Memory B cell (primary cell): ENCODE measurements around the gene RNU2-1.
"Not testable (repeated sequence)": the region's sequence is repeated elsewhere in the genome, so short reads cannot be mapped to it uniquely, and the experiment has no call there.

Source experiments
- ATAC-seq: fragments of 150-1000 bp; cut with Tn5 transposase; 2 replicates; pipeline ENCODE4 v1.10.0; 2021; ENCODE audit warnings: low read depth, mild to moderate bottlenecking, moderate library complexity
- DNase-seq, 2 donors: peaks; one replicate each; pipeline ENCODE4 v3.0.0; 2022; ENCODE audit warnings: low spot score in 2 of 2
- H3K27ac Mint-ChIP-seq: one replicate; pipeline ENCODE4 v1.8.0; 2022; ENCODE audit warnings: mild to moderate bottlenecking, moderate library complexity, mixed read lengths
- H3K27me3 Mint-ChIP-seq: one replicate; pipeline ENCODE4 v1.8.0; 2022; ENCODE audit warnings: mixed read lengths
- H3K36me3 Mint-ChIP-seq: one replicate; pipeline ENCODE4 v1.8.0; 2022; ENCODE audit warnings: mild to moderate bottlenecking, mixed read lengths
- H3K4me1 Mint-ChIP-seq: one replicate; pipeline ENCODE4 v1.8.0; 2022; ENCODE audit warnings: mixed read lengths
- H3K4me3 Mint-ChIP-seq: one replicate; pipeline ENCODE4 v1.8.0; 2022; ENCODE audit warnings: mild to moderate bottlenecking, moderate library complexity, mixed read lengths
- H3K9me3 Mint-ChIP-seq: one replicate; pipeline ENCODE4 v1.8.0; 2022; ENCODE audit warnings: mixed read lengths

The RNU2-1 gene

DNA sequence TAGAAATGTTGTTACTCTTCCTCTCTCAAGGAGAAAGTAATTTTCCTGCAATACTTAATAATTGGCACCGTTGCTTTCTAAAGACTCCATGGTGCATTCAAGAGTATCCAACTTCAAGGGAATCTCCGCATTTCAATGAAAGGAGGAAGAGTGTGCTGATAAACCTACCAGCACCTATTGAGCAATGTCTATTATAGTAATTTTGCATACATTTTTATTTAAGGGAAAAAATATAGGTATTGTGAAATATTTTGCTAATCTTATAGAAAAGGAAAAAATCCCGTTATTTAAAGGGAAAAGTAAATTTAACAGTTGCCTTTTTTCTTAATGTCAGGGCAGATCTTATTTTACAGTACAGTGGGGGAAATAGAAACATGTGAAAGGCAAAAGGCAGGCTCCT is 23.2 kb downstream of the RNU2-1 start:
- peaks cover 22% of the 10 kb centered on the region for H3K4me1 Mint-ChIP-seq

DNA sequence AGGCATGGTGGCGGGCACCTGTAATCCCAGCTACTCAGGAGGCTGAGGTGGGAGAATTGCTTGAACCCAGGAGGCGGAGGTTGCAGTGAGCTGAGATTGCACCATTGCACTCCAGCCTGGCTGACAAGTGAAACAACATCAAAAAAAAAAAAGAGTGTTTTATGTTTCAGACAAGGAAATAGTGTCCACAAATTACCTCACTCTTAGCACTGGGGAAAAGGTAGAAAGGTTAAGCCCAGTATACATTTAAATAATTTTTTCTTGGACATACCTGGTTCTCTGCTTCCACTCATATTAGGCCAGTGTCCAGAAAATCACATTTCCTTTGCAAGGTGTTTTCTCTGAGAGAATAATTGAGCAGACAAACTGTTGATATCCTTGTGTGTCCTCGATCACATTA is 30.8 kb downstream of the RNU2-1 start:
- H3K9me3 Mint-ChIP-seq, ATAC-seq, H3K4me1 Mint-ChIP-seq, H3K27me3 Mint-ChIP-seq, DNase-seq, H3K27ac Mint-ChIP-seq, H3K4me3 Mint-ChIP-seq: not testable (repeated sequence)
- H3K36me3 Mint-ChIP-seq: peaks cover 29% of the 10 kb centered on the region

More for the DNA sequence above, 23.2 kb downstream of the RNU2-1 start:
- Mint-ChIP-seq H3K4me3 (peak overlapping the region; percentile 94), H3K36me3 (peaks cover 15% of the 10 kb centered on the region), H3K27me3 (no peaks in the 10 kb centered on the region), H3K27ac (peak overlapping the region; percentile 93), H3K9me3 (no peaks in the 10 kb centered on the region)
- ATAC-seq (no peak), DNase-seq (no peak)

DNA sequence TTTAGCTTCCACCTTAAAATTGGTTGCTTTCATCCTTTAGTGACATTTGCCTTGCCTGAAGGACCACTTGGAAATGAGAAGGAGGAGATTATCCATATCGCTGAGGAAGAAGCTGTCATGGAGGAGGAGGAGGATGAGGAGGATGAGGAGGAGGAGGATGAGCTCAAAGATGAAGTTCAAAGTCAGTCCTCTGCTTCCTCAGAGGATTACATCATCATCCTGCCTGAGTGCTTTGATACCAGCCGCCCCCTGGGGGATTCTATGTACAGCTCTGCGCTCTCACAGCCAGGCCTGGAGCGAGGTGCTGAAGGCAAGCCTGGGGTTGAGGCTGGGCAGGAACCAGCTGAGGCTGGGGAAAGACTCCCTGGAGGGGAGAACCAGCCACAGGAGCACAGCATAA is 33.6 kb downstream of the RNU2-1 start:
- Mint-ChIP-seq H3K27ac (no peak overlapping the region), H3K4me1 (no peaks in the 10 kb centered on the region), H3K9me3 (no peaks in the 10 kb centered on the region), H3K27me3 (no peaks in the 10 kb centered on the region), H3K4me3 (no peak overlapping the region), H3K36me3 (peaks cover 28% of the 10 kb centered on the region)
- DNase-seq (no peak), ATAC-seq (no peak)

DNA sequence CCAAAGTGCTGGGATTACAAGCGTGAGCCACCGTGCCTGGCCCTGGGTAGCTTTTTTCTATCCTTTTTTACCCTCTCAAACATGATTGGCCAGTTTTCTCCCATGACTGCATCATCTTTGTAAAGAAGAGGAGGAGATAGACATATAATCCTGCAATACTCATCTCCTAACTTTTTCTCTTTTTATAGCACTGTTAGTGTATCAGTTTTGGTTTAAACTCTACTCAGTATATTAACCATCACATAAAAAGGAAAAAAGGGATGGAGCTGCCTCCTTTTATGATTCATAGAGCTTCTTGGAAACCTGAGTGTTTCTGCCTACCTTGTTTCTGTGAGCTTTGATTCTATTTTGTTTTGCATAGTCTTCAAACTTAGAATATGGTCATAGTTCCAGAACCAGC is 34.1 kb downstream of the RNU2-1 start:
- Mint-ChIP-seq H3K27me3 (no peaks in the 10 kb centered on the region), H3K27ac (no peak overlapping the region), H3K4me1 (no peaks in the 10 kb centered on the region), H3K4me3 (no peak overlapping the region), H3K9me3 (no peaks in the 10 kb centered on the region), H3K36me3 (peaks cover 30% of the 10 kb centered on the region)
- DNase-seq: no peak
- ATAC-seq: no peak

DNA sequence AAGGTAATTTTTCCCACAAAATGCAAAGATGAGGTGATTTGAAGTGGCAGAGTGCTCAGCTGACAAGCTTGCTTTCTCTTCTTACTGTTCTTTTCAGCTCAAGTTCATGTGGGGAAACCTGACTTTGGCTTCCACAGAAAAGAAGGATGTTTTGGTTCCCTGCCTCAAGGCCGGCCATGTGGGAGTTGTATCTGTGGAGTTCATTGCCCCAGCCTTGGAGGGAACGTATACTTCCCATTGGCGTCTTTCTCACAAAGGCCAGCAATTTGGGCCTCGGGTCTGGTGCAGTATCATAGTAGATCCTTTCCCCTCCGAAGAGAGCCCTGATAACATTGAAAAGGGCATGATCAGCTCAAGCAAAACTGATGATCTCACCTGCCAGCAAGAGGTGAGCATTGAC is 40.5 kb downstream of the RNU2-1 start:
- Mint-ChIP-seq H3K27me3 (no peaks in the 10 kb centered on the region), H3K4me3 (no peak overlapping the region), H3K27ac (no peak overlapping the region), H3K4me1 (no peaks in the 10 kb centered on the region), H3K36me3 (peaks cover 35% of the 10 kb centered on the region), H3K9me3 (no peaks in the 10 kb centered on the region)
- DNase-seq: no peak
- ATAC-seq: no peak

DNA sequence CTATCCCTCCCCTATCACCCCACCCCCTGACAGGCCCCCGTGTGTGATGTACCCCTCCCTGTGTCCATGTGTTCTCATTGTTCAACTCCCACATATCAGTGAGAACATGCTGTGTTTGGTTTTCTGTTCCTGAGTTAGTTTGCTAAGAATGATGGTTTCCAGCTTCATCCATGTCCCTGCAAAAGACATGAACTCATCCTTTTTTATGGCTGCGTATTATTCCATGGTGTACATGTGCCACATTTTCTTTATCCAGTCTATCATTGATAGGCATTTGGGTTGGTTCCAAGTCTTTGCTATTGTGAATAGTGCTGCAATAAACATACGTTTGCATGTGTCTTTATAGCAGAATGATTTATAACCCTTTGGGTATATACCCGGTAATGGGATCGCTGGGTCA is 47.1 kb downstream of the RNU2-1 start:
- not testable (repeated sequence) for H3K4me1 Mint-ChIP-seq, H3K9me3 Mint-ChIP-seq, DNase-seq, ATAC-seq, H3K27me3 Mint-ChIP-seq, H3K4me3 Mint-ChIP-seq, H3K27ac Mint-ChIP-seq
- peaks cover 16% of the 10 kb centered on the region for H3K36me3 Mint-ChIP-seq

DNA sequence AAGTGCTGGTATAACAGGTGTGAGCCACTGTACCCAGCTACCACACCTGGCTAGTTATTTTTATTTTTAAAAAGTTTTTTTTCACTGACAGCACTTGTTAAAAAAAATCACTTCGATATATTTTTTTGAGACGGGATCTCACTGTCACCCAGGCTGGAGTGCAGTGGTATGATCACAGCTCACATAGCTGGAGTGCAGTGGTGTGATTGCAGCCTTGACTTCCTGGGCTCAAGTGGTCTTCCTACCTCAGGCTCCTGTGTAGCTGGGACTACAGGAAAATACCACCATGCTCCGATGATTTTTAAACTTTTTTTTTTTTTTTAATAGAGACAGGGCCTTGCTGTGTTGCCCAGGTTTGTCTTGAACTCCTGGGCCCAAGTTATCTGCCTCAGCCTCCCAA is 49.9 kb downstream of the RNU2-1 start:
- Mint-ChIP-seq H3K4me1 (no peaks in the 10 kb centered on the region), H3K27me3 (no peaks in the 10 kb centered on the region), H3K36me3 (peaks cover 14% of the 10 kb centered on the region), H3K9me3 (no peaks in the 10 kb centered on the region), H3K4me3 (no peak overlapping the region), H3K27ac (no peak overlapping the region)
- DNase-seq (no peak), ATAC-seq (no peak)
